ENCODE data around the gene BAZ1A.
A peak's percentile ranks its signal among the peaks of the same experiment; 100 is the strongest.
"Not testable (repeated sequence)": the region's sequence is repeated elsewhere in the genome, so short reads cannot be mapped to it uniquely, and the experiment has no call there.

The BAZ1A gene

GRCh38 chr14:34782031-34782430 is 93.1 kb downstream of the BAZ1A start:
- no peak for DNase-seq

- no peak for DNase-seq
These were observed 93.9 kb downstream of the BAZ1A start for GRCh38 chr14:34781242-34781641.

- DNase-seq = no peak
These were observed 94.5 kb downstream of the BAZ1A start for GRCh38 chr14:34780646-34781045.

GRCh38 chr14:34778744-34779143 is 96.4 kb downstream of the BAZ1A start:
- no peak for DNase-seq

DNA sequence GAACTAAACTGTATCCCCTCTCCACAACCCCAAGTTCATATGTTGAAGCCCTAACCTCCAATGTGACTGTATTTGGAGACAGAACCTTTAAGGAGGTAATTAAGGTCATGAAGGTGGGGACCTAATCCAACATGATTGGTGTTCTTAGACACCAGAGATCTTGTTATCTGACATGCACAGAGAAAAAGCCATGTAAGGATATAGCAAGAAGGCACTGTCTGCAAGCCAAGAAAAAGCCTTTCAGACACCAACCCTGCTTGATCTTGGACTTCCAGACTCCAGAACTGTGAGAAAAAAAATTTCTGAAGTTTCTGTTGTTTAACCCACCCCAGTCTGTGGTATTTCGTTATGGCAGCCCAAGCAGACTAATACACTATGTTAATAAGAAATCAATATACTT is 98.5 kb downstream of the BAZ1A start:
- DNase-seq = no peak

- no peak for DNase-seq
These were observed 99.2 kb downstream of the BAZ1A start for GRCh38 chr14:34775922-34776321.

- DNase-seq = no peak
These were observed 99.8 kb downstream of the BAZ1A start for GRCh38 chr14:34775342-34775741.

DNA sequence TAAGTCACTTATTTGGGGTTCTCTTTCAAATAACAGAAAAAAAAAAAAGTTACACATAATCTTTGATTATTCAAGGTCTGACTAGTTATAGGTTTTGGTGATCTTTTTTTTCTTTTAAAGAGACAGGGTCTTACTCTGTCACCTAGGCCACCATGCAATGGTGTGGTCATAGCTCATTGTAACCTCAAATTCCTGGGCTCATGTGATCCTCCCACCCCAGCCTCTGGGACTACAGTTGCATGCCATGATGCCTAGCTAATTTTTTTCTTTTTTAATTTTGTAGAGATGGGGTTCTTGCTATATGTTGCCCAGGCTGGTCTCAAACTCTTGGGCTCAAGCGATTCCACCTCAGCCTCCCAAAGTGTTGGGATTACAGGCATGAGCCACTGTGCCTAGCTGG is 104.3 kb downstream of the BAZ1A start:
- no peak for DNase-seq

DNA sequence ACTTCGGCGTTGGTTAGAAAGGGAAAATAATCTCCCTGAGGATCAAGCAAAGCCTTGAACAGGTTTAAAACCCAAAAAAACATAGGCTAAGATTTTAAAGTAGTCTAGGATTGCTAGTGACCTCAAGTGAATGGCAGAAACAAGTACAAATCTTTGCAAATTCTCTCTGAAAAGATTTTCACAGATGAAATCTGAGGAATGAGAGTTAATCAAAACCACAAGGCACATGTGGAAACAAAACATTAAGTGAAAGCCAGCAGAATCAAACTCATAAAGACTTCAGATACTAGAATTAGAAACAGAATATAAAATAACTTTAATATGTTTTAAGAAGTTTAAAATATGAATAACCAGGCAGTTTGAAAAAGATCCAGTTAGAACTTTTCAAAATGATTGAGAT is 108.6 kb downstream of the BAZ1A start:
- DNase-seq = no peak

DNA sequence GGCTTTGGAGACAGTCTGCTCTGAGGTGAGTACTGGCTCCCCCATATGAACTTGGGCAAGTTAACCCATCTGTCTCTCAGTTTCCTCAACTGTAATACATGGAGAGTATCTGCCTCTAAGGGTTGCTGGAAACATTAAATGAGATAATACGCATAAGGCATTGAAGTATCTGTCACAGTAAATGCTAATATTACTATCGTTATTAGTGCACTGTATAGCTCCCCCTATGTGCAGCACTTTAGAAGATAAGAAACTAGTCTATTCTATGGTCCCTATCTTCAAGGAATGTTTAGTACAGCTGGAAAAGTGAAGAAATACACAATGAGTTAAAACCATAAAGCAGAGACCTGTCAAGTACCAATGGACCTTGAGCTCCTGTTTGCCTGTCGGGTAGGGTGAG is 109.1 kb downstream of the BAZ1A start:
- no peak for DNase-seq

DNA sequence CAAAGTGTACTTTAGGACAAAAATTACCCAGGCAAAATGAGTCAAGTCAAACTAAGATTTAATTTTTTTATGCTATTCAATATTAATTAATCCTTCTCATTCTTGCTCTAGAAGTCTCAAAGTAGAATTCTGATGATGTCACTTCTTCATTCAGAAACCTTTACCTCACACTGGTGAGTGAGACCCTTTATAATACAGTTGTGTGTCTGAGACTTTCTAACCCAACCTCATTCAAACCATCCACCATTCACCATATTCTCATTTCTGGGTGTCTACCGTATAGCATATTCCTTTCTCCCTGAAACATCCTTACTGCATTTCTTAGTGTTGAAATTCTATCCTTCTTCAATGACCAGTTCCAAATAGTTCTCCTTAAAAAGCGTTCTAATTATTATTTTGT is 119.9 kb downstream of the BAZ1A start:
- no peak for DNase-seq

- no peak for DNase-seq
These were observed 120.5 kb downstream of the BAZ1A start for GRCh38 chr14:34754687-34755086.

DNA sequence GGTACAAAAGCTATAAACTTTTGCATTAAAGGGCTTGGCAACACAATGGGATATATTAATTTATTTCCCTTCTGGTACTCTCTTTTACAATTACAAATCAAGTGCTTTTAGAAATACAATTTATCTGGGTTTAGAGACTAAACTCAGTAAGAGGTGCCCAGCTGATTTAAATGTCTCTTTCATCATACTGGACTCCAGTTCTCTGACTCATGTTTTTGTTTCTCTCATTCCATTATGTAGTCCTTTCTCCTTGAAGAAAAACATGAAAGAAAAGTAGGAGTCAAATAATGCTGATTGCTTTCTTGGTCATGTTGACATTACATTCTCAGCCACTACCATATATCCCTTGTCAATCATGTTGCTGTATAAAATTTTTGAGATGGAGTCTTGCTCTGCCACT is 124.5 kb downstream of the BAZ1A start:
- DNase-seq = no peak

DNA sequence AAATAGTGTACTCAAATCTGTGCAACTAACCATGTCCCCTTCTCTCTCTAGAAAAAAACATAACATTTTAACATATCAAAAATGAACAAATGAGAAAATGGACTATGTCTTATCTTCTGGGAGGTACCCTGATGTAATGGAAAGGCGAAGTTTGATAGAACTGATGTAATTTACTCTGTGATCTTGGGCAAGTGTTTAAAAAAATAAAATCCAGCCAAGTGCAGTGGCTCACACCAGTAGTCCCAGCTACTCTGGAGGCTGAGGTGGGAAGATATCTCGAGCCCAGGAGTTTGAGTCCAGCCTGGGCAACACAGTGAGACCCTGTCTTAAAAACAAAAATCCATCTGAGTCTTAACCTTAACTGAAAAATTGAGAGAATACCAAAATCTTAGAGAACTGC is 124.9 kb downstream of the BAZ1A start:
- no peak for DNase-seq

DNA sequence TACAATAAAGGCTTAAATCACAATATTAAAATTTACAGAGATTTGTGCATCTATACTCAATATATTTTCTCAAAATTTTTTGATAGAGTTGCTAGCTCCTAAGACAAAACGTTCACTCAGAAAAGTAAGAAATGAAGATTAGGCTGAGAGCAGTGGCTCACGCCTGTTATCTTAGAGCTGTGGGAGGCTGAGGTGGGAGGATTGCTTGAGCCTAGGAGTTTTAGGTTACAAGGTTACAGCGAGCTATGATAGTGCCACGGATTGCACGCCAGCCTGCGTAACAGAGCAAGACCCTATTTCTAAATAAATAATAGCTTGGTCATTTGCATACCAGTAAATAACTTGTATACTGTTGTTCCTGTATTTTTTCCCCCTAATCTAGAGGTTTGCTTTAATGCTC is 125.8 kb downstream of the BAZ1A start:
- no peak for DNase-seq

GRCh38 chr14:34742270-34743115 is 132.7 kb downstream of the BAZ1A start:
- DNase-seq = no peak

DNA sequence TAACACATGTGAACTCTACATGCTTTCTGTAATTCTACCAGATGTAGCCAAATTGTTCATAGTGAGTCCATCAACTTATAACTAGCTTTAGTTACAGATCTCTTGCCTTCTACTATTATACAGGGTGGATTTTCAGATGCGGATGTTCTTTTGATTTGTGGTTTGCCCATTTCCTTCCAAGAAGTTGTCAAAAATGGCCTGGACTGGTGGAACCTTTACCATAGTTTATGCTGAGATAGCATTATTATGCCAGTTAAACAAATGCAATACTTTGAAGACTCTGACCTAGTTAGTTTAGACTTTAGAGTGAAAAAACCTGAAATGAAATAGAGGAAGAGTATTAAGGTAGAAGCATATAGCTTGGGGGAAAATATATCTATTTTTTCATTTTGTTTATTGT is 133.3 kb downstream of the BAZ1A start:
- no peak for DNase-seq

DNA sequence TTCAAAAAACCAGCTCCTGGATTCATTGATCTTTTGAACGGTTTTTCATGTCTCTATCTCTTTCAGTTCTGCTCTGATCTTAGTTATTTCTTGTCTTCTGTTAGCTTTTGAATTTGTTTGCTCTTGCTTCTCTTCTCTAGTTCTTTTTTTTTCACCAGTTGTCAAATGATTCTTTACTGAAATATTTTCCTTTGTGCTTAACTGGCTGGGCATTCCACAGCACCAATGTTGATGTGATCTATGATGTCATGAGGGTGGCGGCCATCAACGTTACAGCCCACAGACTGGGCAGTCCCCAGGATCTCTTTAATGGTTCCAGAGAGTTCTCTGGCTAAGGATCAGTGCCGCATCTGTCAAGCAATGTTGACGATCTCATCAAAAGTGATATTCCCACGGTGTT is 135.0 kb downstream of the BAZ1A start:
- not testable (repeated sequence) for DNase-seq

DNA sequence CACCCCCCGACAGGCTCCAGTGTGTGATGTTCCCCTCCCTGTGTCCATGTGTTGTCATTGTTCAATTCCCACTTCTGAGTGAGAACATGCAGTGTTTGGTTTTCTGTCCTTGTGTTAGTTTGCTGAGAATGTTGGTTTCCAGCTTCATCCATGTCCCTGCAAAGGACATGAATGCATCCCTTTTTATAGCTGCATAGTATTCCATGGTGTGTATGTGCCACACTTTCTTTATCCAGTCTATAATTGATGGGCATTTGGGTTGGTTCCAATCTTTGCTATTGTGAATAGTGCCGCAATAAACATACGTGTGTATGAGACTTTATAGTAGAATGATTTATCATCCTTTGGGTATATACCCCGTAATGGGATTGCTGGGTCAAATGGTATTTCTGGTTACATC is 138.1 kb downstream of the BAZ1A start:
- not testable (repeated sequence) for DNase-seq

DNA sequence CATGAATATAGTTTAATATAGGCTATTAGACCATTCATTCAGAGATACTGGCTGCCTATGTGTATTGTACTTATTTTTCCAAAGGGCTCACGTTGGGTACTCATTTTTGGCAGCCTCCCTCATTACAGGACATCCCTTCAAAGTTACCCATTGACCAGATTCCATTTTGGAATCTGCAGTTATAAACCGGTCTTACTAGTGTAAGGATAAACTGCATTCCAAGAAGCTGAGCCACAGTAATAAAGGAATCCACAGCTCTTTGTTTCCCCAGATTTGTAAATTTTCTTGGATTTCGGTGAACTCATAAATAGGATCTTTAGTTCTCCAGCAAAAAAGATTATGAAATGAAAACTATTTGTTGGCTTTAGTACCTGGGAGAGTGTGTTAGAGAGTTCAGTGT is 141.9 kb downstream of the BAZ1A start:
- DNase-seq = no peak

DNA sequence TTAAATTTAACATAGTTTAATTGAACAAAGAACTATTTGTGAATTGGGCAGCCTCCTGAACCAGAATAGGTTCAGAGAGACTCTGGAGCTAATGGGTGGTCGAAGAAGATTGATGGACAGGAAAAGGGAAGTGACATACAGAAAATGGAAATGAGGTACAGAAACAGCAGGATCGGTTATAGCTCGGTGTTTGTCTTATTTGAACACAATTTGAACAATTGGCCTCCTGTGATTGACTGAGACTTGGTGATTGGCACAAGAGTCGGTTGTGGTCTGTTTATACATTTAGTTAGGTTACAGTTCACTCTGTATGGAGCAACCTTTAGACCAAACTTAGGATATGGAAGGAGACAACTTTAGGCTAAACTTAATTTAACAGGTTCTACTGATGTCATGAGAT is 142.4 kb downstream of the BAZ1A start:
- no peak for DNase-seq

DNA sequence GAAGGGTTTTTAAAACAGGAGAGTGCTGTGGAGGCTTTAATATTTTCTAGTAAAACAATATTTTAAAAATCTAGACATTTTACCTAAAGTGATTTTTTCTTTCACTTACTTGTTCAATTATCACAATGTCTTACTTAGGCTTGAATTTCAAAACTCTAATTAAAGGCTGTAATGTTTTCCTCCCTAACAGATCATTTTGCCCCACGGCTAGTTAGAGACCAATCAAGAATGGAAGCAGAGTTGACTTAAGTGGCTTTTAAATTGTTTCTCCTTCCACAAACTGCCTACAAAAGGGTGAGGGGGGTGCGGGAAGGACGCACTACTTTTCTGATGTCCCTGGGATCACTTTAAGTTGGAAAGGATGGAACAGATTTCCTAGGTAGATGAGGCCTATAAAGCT is 151.3 kb downstream of the BAZ1A start:
- DNase-seq = no peak

GRCh38 chr14:34722723-34723545 is 152.2 kb downstream of the BAZ1A start:
- DNase-seq = peak in 1 of 2 experiments; percentile 22

DNA sequence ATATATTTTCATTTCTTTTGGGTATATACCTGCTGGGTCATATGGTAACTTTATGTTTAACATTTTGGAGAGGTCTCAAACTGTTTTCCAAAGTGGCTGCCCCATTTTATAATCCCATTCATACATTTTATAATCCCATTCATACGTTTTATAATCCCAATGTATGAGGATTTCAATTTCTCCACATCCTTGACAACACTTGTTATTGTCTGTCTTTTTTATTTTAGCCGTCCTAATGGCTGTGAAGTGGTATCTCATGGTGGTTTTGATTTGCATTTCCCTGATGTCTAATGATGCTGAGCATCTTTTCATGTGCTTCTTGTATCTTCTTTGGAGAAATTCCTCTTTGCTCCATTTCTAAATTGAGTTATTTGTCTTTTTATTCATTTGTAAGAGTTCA is 154.0 kb downstream of the BAZ1A start:
- no peak for DNase-seq
